HG02973 (cell line): ENCODE measurements around the gene DENND2C.

Experiments used
- ATAC-seq: cut with Tn5 transposase; IDR thresholded peaks from one replicate; pipeline ENCODE4 v1.9.1; 2021; ENCODE audit warnings: moderate library complexity; ENCODE audit not compliant: unreplicated experiment

The DENND2C gene, protein sequence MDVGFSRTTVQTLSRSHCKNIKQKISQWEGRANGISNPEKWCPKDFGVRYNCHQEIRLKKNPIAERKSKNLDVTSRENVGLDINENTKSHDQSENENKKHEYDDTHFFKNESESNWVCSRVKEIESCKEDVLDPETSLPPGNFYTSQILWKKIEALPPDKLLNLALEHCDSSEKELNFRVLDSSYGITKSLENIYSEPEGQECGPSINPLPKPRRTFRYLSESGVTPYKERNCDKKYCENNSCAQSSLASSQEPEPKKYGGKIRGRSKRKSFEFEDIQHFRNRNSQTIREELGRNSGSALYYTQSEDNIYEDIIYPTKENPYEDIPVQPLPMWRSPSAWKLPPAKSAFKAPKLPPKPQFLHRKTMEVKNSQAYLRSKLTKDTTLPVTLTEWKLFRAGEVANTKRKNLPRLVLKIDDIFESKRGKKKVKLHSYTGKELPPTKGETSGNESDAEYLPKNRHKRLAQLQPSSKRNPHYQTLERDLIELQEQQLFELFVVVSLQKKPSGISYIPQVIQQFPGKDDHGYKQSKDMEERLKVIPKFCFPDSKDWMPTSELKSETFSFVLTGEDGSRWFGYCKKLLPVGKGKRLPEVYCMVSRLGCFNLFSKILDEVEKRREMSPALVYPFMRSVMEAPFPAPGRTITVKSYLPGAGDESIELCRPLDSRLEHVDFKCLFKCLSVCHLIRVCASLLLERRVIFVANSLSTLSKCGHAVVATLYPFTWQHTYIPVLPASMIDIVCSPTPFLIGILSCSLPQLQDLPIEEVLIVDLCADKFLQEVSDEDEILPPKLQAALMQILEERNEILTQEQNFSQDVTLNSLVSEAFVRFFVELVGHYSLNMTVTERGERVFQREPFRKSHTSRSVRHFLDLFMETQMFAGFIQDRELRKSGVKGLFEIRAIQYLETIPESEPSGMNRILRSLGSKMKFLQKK

DNA sequence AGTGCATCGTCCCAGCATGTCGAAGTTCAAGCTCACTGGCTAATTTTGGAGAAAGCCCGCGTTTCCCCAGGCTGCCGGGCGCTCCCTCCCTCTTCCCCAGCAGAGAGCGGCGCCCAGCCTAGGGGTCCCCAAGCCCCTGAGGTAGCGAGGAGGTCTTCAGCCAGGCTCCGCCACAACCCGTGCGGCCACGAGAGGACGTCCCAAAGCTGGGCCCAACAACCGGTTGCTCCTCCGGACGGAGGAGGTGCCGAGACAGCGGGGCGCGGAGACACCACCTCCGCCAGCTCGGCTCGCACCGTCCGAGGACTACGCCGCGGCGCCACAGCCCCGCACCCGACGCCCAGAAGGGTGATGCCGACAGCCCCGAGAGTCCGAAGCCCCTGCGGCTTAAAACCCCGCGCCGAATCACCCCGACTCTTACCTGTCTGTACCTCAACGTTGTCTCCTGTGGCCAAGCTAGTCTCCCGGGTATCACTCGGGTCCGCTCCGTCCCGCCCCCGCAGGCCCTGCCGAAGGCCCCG, at the start of gene DENND2C:
TSS of gene DENND2C (minus strand) at position 488 of the 521 bp plus-strand sequence. CDS start 44,065 bp downstream, outside the sequence.
- ATAC-seq = peak; percentile 44

DNA sequence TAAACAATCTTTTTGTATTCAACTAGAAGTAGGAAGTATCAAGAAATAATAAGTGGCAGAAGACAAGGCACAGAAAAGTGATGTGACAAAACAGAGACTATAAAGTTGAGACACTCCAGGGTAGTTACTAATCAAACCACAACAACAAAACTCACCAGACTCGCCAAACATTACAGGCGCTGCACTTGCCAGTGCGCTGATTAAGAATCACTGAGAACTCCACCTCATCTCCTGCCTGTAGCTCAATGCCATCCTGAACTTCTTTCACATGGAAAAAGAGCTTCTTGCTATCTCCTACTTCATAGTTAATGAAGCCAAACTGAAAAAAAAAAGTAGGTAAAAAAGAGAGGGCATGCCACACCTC, 49.6 kb upstream of the DENND2C start:
- no peak for ATAC-seq

DNA sequence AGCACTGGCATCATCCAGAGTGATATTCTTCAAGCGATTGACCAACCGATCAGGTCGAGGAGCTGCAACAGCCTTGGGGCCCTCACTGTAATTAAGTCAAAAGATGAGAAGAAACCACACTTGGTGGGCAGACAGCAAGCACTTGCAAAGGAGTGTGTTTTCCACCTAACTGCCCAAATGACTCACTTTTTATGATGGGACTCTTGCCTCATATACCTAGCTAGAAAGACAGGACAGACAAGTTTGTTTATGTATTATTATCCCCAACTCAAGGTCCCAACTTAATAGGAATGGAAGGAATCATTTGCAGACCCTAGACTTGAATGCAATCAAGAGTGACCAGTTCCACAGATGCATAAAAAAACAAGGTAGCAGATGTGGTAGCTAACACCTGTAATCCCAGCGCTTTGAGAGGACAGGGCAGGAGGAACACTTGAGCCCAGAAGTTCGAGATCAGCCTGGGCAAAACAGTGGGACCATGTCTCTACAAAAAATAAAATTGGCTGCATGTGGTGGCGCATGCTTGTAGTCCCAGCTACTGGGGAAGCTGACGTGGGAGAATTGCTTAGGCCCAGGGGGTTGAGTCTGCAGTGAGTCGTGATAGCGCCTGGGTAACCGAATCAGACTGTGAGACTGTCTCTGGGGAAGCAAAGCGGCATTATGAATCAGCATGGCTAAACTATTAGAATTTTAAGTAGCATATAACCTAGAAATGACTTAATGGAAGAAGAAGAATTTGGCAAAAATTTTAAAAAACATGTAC, 49.0 kb upstream of the DENND2C start:
- no peak for ATAC-seq

DNA sequence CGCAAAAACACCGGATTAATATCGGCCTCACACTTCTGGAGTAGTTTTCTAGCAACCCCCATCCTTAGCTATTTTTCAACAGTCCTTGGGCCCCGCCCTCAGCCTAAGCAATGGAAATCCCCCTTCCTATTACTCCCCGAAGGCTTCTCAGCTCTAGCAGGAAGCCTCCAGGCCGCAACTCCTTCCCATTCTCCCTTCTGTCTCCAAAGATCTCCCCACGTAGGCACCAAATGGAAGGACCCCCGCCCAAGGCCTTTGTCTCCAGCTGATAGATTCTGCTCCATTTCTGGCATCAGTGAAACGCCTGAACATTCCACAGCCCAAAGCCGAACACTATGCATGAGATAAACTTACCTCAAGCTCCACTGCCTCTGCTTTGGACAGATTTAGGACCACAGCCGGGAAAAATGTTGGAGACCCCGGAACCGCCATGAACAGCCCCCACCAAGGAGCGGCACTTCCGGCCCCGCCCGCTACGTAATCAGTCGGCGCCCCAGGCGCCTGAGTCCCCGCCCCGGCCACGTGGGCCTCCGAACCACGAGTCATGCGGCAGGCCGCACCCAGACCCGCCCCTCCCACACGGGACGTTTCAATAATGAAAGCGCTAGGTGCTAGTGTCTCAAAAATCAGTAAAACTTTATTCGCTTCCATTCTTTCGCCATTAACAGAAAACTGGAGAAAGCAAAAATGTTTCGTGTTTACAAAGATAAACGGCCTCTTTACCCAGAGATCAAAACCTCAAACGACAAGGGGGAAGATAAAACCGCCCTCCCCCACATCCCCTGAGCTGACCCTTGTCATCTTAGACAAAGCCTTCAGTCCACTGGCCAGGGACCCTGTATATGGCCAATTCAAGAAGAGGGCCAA, 46.7 kb upstream of the DENND2C start, which contains the start of gene NRAS:
TSS of gene NRAS (minus strand) at position 468 of the 867 bp plus-strand sequence. CDS start 611 bp downstream, outside the sequence.
- peak; percentile 91 for ATAC-seq

DNA sequence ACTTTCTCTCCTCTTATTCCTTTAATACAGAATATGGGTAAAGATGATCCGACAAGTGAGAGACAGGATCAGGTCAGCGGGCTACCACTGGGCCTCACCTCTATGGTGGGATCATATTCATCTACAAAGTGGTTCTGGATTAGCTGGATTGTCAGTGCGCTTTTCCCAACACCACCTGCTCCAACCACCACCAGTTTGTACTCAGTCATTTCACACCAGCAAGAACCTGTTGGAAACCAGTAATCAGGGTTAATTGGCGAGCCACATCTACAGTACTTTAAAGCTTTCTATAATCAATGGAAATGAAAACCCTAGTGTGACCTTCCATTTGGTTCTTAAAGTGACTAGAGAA, 46.1 kb upstream of the DENND2C start:
- ATAC-seq = no peak

DNA sequence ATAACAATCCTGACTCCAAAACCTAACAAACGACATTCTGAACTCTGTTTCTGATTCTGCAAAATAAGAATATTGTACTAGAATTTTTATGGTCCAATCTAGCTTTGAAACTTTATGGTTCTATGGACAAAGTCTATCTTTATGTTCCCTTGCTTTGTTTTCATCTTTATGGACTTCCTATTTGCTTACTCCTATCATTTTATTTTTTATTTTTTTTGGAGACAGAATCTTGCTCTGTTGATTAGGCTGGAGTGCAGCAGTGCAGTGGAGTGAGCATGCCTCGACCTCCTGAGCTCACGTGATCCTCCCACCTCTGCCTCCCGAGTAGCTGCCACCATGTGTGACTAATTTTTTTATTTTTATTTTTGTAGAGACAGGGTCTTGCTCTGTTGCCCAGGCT, 43.1 kb upstream of the DENND2C start:
- ATAC-seq = no peak

DNA sequence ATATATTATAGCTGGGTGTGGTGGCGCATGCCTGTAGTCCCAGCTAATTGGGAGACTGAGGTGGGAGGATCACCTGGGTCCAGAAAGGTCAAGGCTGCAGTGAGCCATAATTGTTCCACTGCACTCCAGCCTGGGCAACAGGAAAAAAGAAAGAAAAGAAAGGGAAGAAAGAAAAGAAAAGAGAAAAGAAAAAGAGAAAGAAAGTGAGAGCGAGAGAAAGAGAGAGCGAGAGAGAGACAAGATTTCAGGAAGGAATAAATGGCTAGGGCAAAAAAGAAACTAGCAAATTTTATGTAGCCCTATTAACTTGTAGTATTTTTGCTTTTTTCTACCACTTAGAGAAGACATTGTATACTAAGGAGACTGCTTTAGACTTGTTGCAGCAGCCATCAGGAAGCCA, 40.5 kb upstream of the DENND2C start:
- no peak for ATAC-seq

DNA sequence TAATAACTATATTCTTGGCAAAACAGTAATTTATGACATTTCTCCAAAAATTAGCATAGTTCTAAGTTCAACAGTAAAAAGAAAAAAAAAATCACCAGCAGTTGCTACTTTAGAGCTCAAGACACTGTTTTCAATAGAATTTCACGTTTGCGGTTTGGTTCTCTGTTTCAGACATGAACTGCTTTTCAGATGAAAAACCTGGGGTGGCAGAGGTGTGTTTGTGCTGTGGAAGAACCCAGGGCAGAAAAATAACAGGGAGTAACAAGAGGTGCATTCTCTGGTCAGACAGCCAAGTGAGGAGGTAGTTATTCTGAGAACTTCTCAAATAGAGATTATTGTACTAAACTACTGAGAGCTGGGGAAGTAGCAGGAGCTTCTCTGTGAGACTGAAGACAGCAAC, 37.8 kb upstream of the DENND2C start:
- no peak for ATAC-seq

DNA sequence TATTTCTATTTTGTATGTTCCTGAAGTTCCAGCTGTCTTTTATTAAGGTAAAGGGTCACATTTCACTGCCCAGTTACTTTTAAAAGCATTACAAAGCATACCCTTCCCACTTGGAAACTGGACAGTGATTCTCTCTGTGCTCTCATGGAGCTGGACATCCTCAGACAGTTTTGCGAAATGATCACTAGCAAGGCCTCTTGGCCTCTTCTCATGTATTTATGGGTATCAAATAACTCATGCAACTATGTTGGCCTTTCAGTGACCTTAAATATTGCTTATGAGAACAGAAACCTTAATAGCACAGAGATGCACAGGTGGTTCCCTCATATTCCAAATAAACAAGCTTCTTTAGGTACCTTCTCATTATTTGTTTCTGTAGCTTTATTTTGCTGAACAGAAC, 33.4 kb upstream of the DENND2C start:
- no peak for ATAC-seq

DNA sequence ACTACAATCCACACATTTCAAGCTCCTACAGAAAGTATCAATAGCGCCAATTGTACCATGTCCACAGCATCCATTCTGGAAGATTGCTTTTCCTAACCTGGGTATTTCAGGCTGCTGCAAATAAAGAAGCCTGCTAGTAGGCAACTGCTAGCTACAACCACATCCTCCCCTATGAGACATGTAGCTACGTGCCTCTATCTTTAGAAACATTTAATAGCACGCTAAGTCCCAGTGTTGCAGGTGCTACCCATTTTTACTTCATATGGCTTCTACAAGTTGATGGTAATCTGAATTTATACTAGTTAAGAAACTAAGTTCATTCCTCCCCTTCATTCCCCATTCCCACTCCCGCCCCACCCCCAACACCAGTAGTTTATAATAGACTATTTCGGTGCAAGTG, 32.9 kb upstream of the DENND2C start:
- ATAC-seq = no peak

DNA sequence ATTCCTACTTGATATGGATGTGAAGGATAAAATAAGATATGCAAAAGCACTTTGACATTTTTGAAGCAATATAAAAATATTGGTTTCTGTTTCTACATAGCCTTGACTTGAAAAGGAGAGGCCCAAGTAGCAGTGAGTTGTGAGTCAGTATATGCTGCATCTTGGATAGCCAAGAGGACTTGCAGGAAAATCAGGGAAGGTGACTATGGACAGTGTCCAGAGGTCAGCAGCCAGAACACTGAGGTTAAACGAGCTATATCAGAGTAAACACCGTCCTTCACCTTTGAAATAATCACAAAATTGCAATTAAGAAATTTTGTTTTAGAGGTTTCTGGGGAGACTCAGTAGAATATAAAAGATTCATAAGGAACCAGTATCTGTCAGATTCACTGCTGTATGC, 32.1 kb upstream of the DENND2C start:
- ATAC-seq = no peak

DNA sequence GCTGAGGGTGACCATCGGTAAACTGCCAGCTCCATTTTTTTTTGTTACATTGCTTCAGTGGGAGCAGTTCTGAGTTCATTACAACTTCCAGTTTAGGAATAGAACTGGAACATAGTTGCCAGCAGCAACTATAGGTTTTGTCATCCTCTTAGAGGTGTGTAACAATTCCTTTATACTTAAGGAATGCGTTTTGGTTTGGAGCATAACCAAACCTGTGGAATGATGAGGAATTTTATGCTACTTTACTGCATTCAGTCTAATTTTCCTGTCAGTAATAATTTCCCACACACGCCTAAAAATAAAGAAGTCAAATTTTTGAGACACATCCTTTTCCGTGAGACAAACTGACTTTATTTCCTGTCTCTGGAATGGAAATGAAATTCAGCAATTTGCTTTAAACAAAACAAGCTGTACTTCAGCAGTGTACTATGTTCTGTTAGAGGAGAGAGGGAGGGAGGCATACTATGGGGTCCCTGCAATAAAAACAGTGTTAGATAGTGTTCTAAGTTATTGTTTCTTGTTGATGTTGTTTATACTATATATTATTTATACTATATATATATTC, 30.3 kb upstream of the DENND2C start:
- ATAC-seq = no peak

DNA sequence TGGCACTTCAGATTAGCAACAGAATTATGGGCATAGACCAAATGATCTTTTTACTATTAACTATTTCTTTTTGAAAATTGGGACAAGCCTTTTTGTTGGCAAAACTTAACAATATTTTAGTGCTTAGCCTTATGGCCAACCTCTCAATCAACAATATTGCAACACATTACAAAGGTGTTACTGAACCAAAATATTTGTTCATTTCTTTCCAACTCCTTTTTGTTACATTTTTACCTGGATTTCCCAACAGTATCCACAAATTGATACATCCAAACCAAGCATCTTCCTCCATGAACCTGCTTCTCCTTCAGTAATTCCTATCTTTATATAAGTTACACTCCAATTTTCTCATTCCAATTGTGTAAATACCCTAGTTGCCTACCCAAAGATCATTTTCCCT, 27.0 kb upstream of the DENND2C start:
- ATAC-seq = no peak

DNA sequence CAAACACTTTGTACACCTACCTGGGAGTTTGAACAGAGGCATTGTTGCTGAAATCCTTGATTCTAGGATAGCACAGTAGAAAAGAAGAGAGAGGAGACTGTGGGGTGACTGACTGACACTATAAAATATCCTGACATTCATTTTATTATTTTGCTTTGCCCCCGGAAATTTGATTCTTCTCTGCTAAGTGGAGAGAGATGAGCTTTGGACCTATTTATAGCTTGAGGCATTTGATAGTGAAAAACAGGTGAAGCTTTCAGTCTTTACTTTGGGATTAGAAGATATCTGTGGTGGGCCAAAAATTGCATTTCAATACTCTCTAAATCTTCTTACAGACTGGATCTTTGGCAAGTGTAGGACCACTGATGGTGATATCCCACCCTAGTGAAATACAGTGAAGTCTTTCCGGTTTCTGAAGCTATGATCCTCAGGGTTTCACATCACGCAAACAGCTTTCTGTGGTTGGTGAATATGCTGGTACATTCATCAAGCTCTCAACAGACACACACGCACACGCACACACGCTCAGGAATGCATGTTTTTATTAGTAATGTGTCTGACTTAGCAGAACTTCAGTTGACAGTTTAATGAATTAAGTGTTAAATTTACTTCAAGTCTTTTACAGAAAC, 25.7 kb upstream of the DENND2C start, which contains the start of gene AMPD1:
TSS of gene AMPD1 (minus strand) at position 117 of the 629 bp plus-strand sequence. CDS start at position 42, 75 bp downstream.
- no peak for ATAC-seq

DNA sequence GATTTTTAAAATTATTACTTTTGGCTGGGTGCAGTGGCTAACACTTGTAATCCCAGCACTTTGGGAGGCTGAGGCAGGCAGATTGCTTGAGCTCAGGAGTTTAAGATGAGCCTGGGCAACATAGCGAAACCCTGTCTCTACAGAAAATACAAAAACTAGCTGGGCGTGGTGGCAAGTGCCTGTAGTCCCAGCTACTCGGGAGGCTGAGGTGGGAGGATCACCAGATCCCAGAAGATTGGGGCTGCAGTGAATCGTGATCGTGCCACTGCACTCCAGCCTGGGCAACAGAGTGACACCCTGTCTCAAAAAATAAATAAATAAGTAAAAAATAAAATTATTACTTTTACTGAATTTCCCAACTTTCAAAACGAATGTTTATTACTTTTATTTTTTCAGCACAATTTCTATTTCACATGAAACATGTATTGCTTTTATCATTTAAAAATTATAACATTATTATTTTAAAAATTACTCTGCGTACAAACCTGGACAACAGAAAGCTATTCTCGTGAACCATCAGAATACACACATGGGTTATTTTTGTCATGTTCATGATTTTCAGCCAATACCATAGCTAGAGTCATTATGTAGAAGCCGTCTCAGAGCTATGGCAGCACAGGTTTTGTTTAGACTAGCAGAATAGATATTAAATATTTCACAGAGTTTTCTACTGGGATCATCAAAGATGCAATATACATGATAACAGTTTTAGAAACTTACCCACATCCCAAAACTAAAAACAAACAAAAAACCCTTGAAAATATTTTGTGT, 24.9 kb upstream of the DENND2C start:
- no peak for ATAC-seq

DNA sequence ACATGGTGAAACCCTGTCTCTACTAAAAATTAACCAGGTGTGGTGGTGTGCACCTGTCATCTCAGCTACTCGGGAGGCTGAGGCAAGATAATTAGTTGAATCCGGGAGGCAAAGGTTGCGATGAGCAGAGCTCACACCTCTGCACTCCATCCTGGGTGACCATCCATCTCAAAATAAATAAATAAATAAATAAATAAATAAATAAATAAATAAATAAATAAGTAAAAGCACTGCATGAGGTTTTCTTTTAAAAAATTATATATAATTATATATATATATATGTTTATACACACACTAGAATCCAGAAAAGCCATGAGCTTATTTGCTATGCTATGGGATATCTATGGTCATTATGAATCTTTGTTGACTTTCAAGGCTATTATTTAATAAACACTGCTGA, 23.1 kb upstream of the DENND2C start:
- ATAC-seq = no peak

DNA sequence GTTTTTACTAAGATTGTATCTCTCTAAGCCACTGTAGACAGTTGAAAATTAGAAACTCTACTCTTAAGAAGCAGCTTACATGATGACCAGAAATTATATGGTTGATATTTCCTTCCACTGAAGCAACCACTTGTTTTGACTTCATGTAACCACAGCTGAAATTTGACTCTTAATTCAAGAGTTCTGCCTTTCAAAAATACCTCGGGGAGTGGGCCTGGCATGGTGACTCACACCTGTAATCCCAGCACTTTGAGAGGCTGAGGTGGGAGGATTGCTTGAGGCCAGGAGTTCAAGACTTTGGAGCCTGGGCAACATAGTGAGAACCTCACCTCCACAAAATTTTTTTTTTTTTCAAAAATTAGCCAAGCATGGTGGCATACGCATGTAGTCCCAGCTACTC, 21.2 kb upstream of the DENND2C start:
- no peak for ATAC-seq

DNA sequence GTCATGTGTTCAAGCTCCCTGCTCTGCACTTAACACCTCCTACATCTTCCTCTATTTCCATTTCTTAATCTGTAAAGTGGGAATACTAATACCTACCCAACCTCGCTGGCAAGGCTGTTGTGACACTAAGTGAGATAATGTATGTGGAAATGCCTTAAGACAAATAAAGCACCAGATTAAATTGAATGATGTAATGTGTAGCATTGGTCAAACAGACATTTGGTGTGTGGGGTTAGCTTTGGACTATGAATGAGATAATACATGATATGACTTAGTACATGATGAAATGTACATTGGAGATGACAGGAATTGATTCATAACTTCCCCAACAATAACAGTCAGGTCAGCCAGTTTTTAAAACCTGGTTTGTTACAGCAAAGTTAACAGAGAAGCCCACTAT, 20.3 kb upstream of the DENND2C start:
- no peak for ATAC-seq
